Spleen (tissue), 11 donors: ENCODE measurements around the gene STRADA. TPM values are rescaled to one million over a fixed set of nuclear protein-coding genes. Genes with fewer than 3 reads are reported as not detected.
A peak's percentile ranks its signal among the peaks of the same experiment; 100 is the strongest.

ENCODE experiments used
- DNase-seq: peaks from one replicate; pipeline ENCODE4 v3.0.0-alpha.2; 2020
- H3K27ac ChIP-seq, 8 donors: fragments of 200-600 bp; sonication (generic) in 7 of 8; 1 replicate in 4 of 8; 2 replicates in 4 of 8; pipeline versions ENCODE4 v1.5.0 to v1.8.0; 2016 to 2021; ENCODE audit warnings: inconsistent platforms in 4 of 8, mild to moderate bottlenecking in 4 of 8, moderate library complexity in 1 of 8
- H3K27me3 ChIP-seq, 7 donors: fragments of 200-600 bp; sonication (generic) in 6 of 7; replicated peaks in 1 of 7; 1 replicate in 4 of 7; 2 replicates in 3 of 7; pipeline versions ENCODE4 v1.5.0 to v1.8.0; 2016 to 2021; ENCODE audit warnings: inconsistent platforms in 3 of 7, mild to moderate bottlenecking in 1 of 7
- H3K36me3 ChIP-seq, 6 donors: fragments of 200-600 bp; sonication (generic) in 5 of 6; 1 replicate in 4 of 6; 2 replicates in 2 of 6; pipeline versions ENCODE4 v1.5.0 to v1.8.0; 2016 to 2021; ENCODE audit warnings: inconsistent platforms in 2 of 6
- H3K4me1 ChIP-seq, 6 donors: fragments of 200-600 bp; sonication (generic) in 5 of 6; 1 replicate in 3 of 6; 2 replicates in 3 of 6; pipeline versions ENCODE4 v1.5.0 to v1.8.0; 2016 to 2021; ENCODE audit warnings: inconsistent platforms in 3 of 6
- H3K4me3 ChIP-seq, 8 donors: fragments of 200-600 bp; sonication (generic) in 7 of 8; 1 replicate in 4 of 8; 2 replicates in 4 of 8; pipeline versions ENCODE4 v1.5.0 to v1.8.0; 2016 to 2021; ENCODE audit warnings: inconsistent platforms in 4 of 8, mild to moderate bottlenecking in 4 of 8, moderate library complexity in 2 of 8
- H3K9me3 ChIP-seq, 8 donors: fragments of 200-600 bp; sonication (generic) in 7 of 8; 1 replicate in 4 of 8; 2 replicates in 4 of 8; pipeline versions ENCODE4 v1.5.0 to v1.8.0; 2016 to 2021; ENCODE audit warnings: inconsistent platforms in 4 of 8
- CTCF ChIP-seq, 11 experiments: fragments of 200-600 bp in 7 of 11; fragments of 450-650 bp in 4 of 11; sonication (generic) in 4 of 11; IDR thresholded peaks in 8 of 11; conservative IDR thresholded peaks in 3 of 11; 1 replicate in 7 of 11; 2 replicates in 4 of 11; pipeline versions ENCODE4 v1.4.0 to v1.8.0; 2016 to 2021; ENCODE audit warnings: antibody characterized with exemption in 11 of 11, inconsistent platforms in 4 of 11, mild to moderate bottlenecking in 1 of 11
- POLR2A ChIP-seq, 3 donors: fragments of 450-650 bp; IDR thresholded peaks; one replicate each; pipeline ENCODE4 v1.5.1; 2017; ENCODE audit warnings: antibody characterized with exemption in 3 of 3, mild to moderate bottlenecking in 1 of 3
- POLR2AphosphoS5 ChIP-seq, 3 donors: sonication (generic); formaldehyde crosslinking; IDR thresholded peaks; one replicate each; pipeline ENCODE4 v1.5.1; 2017; ENCODE audit warnings: antibody characterized with exemption in 3 of 3
- WGBS, 5 donors: extraction: QIAGEN DNeasy Blood & Tissue Kit in 3 of 5; methylation state at CpG; one replicate each; pipeline versions ENCODE4 v1.1.5 to v1.1.7; 2013 to 2018; 5-methylcytosine and 5-hydroxymethylcytosine counted together
- intact Hi-C: fragments of 100-400 bp; cut with DNase I; formaldehyde crosslinking; loops from one replicate; pipeline ENCODE4 v1.15.0; 2023; ENCODE audit warnings: low total_unique reads
- polyA plus RNA-seq, 3 donors: library from polyadenylated mRNA; stranded (reverse); fragments of 200-250 nt; gene quantifications; one replicate each; pipeline ENCODE4 v1.2.1, GENCODE V29; 2013
- total RNA-seq, 7 donors: library from RNA; depleted of rRNA in 3 of 7; stranded (reverse); fragments of >200 nt in 3 of 7; fragmentation: NEBNext Ultra II Directional in 4 of 7; extraction: Animal tissue kit (Norgen Biotek cat#: 25700) in 4 of 7; gene quantifications; one replicate each; pipeline versions ENCODE4 v1.1.0 to v1.2.1, GENCODE V29; 2016 to 2021
- donor health status: healthy with polysubstance abuse.
- donor health status: DM: no; HTN: no; CAD: no; lungs with moderate emphysema.
- donor health status: DM: no; HTN: no; CAD: no.
- donor health status: Bipolar disorder and iron deficiency.
- donor health status: healthy.
- donor health status: DM: no; HTN: no; CAD: no.
- donor health status: DM: yes; HTN: yes; CAD: no.

Gene STRADA
- total and polyA plus RNA-seq, 10 donors: 20.5 to 72.0 (median 49.6) TPM

- peak overlapping the region in 2 of 8 donors; percentile 20 to 100 for H3K27ac ChIP-seq
- H3K27me3 ChIP-seq: no peaks in the 10 kb centered on the region
- intact Hi-C loops: loop anchor here (10.0 kb wide), 3 partner anchors 52 to 132 kb away; partner anchors contain the start of genes FTSJ3, MAP3K3, PSMC5 and STRADA
- H3K4me1 ChIP-seq: peaks cover 22 to 50% (median 34%) of the 10 kb centered on the region in 6 donors
- peaks cover 5 to 100% (median 72%) of the 10 kb centered on the region in 6 donors for H3K36me3 ChIP-seq
- no peaks in the 10 kb centered on the region for H3K9me3 ChIP-seq
- no peak overlapping the region for H3K4me3 ChIP-seq
- TF ChIP-seq POLR2AphosphoS5 (IDR thresholded peaks at IDR 0.05) (peak; percentile 20 to 64 (median 24)), CTCF (IDR thresholded peaks at IDR 0.05 in 8 of 11, conservative IDR thresholded peaks at IDR 0.05 in 3 of 11) (no peak)
- DNase-seq: peak; percentile 70
- 93 to 96% (median 93%) methylated on average over 5 to 11 of the region's 11 CpGs for WGBS, 5 donors
Observed at GRCh38 chr17:63692195-63692816, 49.3 kb downstream of the STRADA start.

GRCh38 chr17:63689479-63689878 lies 52.1 kb downstream of the STRADA start:
- Histone ChIP-seq H3K4me1 (peaks cover 0 to 22% (median 5%) of the 10 kb centered on the region in 6 donors), H3K27ac (no peak overlapping the region), H3K9me3 (no peaks in the 10 kb centered on the region), H3K36me3 (peaks cover 5 to 100% (median 81%) of the 10 kb centered on the region in 6 donors), H3K27me3 (no peaks in the 10 kb centered on the region), H3K4me3 (no peak overlapping the region)
- WGBS, 5 donors: 97 to 99% (median 98%) methylated on average over 13 to 14 of the region's 14 CpGs
- TF ChIP-seq POLR2A (IDR thresholded peaks at IDR 0.05) (no peak), CTCF (IDR thresholded peaks at IDR 0.05 in 8 of 11, conservative IDR thresholded peaks at IDR 0.05 in 3 of 11) (no peak), POLR2AphosphoS5 (IDR thresholded peaks at IDR 0.05) (peak in 1 of 3 donors; percentile 63)
- DNase-seq: peak; percentile 64
- intact Hi-C loops: no loop called here

GRCh38 chr17:63688396-63689020 lies 53.1 kb downstream of the STRADA start:
- Histone ChIP-seq H3K4me1 (peaks cover 0 to 13% (median under 1%) of the 10 kb centered on the region in 6 donors), H3K36me3 (peaks cover 2 to 100% (median 72%) of the 10 kb centered on the region in 6 donors), H3K27me3 (no peaks in the 10 kb centered on the region), H3K4me3 (no peak overlapping the region), H3K27ac (no peak overlapping the region), H3K9me3 (no peaks in the 10 kb centered on the region)
- 74 to 93% (median 84%) methylated on average over 9 to 12 of the region's 12 CpGs for WGBS, 5 donors
- intact Hi-C loops: no loop called here
- TF ChIP-seq CTCF (IDR thresholded peaks at IDR 0.05 in 8 of 11, conservative IDR thresholded peaks at IDR 0.05 in 3 of 11): no peak
- no peak for TF ChIP-seq POLR2AphosphoS5 (IDR thresholded peaks at IDR 0.05)
- no peak for TF ChIP-seq POLR2A (IDR thresholded peaks at IDR 0.05)
- peak; percentile 23 for DNase-seq

GRCh38 chr17:63686138-63686685 lies 55.4 kb downstream of the STRADA start:
- 83 to 89% (median 86%) methylated on average over 3 of the region's 3 CpGs for WGBS, 5 donors
- Histone ChIP-seq H3K27me3 (no peaks in the 10 kb centered on the region), H3K4me1 (peaks cover 4 to 24% (median 17%) of the 10 kb centered on the region in 6 donors), H3K9me3 (no peaks in the 10 kb centered on the region), H3K36me3 (peaks cover 5 to 100% (median 68%) of the 10 kb centered on the region in 6 donors), H3K4me3 (no peak overlapping the region), H3K27ac (no peak overlapping the region)
- no peak for DNase-seq
- TF ChIP-seq POLR2AphosphoS5 (IDR thresholded peaks at IDR 0.05) (no peak), CTCF (IDR thresholded peaks at IDR 0.05 in 8 of 11, conservative IDR thresholded peaks at IDR 0.05 in 3 of 11) (no peak), POLR2A (IDR thresholded peaks at IDR 0.05) (no peak)
- intact Hi-C loops: no loop called here
